Stomach smooth muscle (tissue), 2 donors: Measurements from ENCODE around the gene ADARB2.

Experiments used
- H3K27ac ChIP-seq: one replicate; pipeline ENCODE4 v1.7.0; 2013; ENCODE audit warnings: mild to moderate bottlenecking, low read length, inconsistent platforms
- H3K27me3 ChIP-seq, 2 donors: one replicate each; pipeline ENCODE4 v1.7.0; 2013; ENCODE audit warnings: low read length in 2 of 2; ENCODE audit not compliant: insufficient read depth in 2 of 2, control insufficient read depth in 1 of 2
- H3K36me3 ChIP-seq, 2 donors: one replicate each; pipeline ENCODE4 v1.7.0; 2013; ENCODE audit warnings: low read length in 2 of 2; ENCODE audit not compliant: control insufficient read depth in 2 of 2, insufficient read depth in 2 of 2
- H3K4me1 ChIP-seq: one replicate; pipeline ENCODE4 v1.7.0; 2013; ENCODE audit warnings: low read length; ENCODE audit not compliant: control insufficient read depth, insufficient read depth
- H3K4me3 ChIP-seq, 2 donors: one replicate each; pipeline ENCODE4 v1.7.0; 2013; ENCODE audit warnings: low read length in 2 of 2
- H3K9ac ChIP-seq, 2 donors: one replicate each; pipeline ENCODE4 v1.7.0; 2013; ENCODE audit warnings: low read length in 2 of 2, mild to moderate bottlenecking in 1 of 2
- H3K9me3 ChIP-seq, 2 donors: one replicate each; pipeline ENCODE4 v1.7.0; 2013; ENCODE audit warnings: low read length in 2 of 2; ENCODE audit not compliant: control insufficient read depth in 2 of 2
- donor health status: healthy.
- donor health status: Pancreatic carcinoma.

Gene ADARB2

GRCh38 chr10:1605999-1606940 is 131.1 kb downstream of the ADARB2 start:
- no peaks in the 10 kb centered on the region for H3K36me3 ChIP-seq
- H3K9me3 ChIP-seq = no peaks in the 10 kb centered on the region
- peaks cover 13 to 20% of the 10 kb centered on the region in 2 donors for H3K27me3 ChIP-seq
- H3K4me3 ChIP-seq = no peak overlapping the region
- H3K4me1 ChIP-seq = no peaks in the 10 kb centered on the region
- no peak overlapping the region for H3K9ac ChIP-seq
- no peak overlapping the region for H3K27ac ChIP-seq

DNA sequence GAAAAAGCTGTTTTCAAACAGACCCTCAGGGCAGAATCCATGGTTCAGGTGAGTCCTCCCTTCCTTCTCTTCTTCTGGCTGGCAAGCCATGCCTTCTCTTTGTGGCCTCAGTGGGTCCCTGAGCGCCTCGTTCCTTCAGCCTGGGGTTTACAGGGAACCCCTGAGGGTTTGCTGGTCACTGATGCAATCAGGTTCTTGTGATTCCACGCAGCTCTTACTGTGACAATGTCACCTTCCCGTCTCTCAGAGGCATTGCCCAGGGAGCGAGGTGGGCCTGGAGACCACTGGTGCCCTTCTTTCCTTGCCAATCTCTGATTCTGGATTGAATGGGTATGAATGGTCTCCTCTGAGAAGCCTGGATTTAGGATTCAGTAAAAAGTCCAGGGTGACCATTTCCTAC is 132.2 kb downstream of the ADARB2 start:
- no peaks in the 10 kb centered on the region for H3K36me3 ChIP-seq
- no peaks in the 10 kb centered on the region for H3K9me3 ChIP-seq
- no peak overlapping the region for H3K27ac ChIP-seq
- no peak overlapping the region for H3K9ac ChIP-seq
- H3K4me3 ChIP-seq = no peak overlapping the region
- no peaks in the 10 kb centered on the region for H3K4me1 ChIP-seq
- H3K27me3 ChIP-seq = peaks cover 9 to 16% of the 10 kb centered on the region in 2 donors

- Histone ChIP-seq H3K4me1 (no peaks in the 10 kb centered on the region), H3K4me3 (no peak overlapping the region), H3K9ac (no peak overlapping the region), H3K9me3 (no peaks in the 10 kb centered on the region), H3K27ac (no peak overlapping the region), H3K27me3 (peaks cover 6 to 12% of the 10 kb centered on the region in 2 donors), H3K36me3 (no peaks in the 10 kb centered on the region)
Observed at GRCh38 chr10:1604246-1604645, 133.1 kb downstream of the ADARB2 start.

- no peak overlapping the region for H3K4me3 ChIP-seq
- no peak overlapping the region for H3K9ac ChIP-seq
- no peak overlapping the region for H3K27ac ChIP-seq
- no peaks in the 10 kb centered on the region for H3K4me1 ChIP-seq
- H3K27me3 ChIP-seq = peaks cover 4 to 9% of the 10 kb centered on the region in 2 donors
- H3K36me3 ChIP-seq = no peaks in the 10 kb centered on the region
- no peaks in the 10 kb centered on the region for H3K9me3 ChIP-seq
Observed at GRCh38 chr10:1603181-1603580, 134.1 kb downstream of the ADARB2 start.

- peaks cover 0 to 9% of the 10 kb centered on the region in 2 donors for H3K27me3 ChIP-seq
- H3K27ac ChIP-seq = no peak overlapping the region
- no peak overlapping the region for H3K4me3 ChIP-seq
- H3K4me1 ChIP-seq = no peaks in the 10 kb centered on the region
- H3K9ac ChIP-seq = no peak overlapping the region
- H3K36me3 ChIP-seq = no peaks in the 10 kb centered on the region
- H3K9me3 ChIP-seq = no peaks in the 10 kb centered on the region
Observed at GRCh38 chr10:1602037-1602484, 135.3 kb downstream of the ADARB2 start.

DNA sequence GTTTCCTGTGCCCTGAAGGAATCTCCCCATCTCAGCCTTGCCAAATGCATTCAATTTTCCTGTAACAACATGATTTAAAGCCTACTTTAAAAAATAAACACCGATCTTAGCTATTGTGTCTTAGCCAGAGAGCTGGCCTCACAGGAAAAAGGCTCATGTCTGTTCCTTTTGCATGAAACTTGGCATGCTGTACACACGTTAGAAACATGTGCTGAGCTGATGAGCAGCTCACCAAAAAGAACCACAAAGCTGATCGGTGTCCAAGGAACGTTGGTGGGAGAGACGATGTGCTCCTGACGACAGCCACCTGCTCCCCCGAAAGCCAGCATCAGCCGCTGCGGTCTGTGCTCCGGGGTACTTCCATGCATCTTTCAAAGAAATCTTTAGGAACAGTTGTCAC is 135.9 kb downstream of the ADARB2 start:
- peaks cover 0 to 9% of the 10 kb centered on the region in 2 donors for H3K27me3 ChIP-seq
- H3K9ac ChIP-seq = no peak overlapping the region
- no peaks in the 10 kb centered on the region for H3K36me3 ChIP-seq
- H3K4me3 ChIP-seq = no peak overlapping the region
- no peaks in the 10 kb centered on the region for H3K9me3 ChIP-seq
- H3K4me1 ChIP-seq = no peaks in the 10 kb centered on the region
- no peak overlapping the region for H3K27ac ChIP-seq

DNA sequence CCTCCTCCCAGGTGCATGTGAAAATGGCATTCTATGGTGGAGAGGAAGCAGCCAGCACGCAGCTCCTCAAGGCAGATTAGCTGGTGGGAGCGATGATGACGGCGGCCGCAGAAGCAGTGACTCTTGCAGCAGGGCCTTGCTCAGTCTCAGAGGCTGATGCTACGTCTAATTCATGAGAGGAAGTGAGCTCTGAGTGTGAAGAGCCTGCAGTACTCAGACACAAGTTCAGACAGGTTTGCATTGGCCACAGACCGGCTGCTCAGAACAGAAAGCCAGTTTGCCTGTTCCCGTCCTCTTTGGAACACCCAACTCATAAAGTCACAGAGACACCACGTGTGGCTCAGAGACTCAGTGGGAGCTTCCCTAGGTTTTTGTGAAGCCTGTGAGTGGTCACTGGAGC is 136.5 kb downstream of the ADARB2 start:
- Histone ChIP-seq H3K36me3 (no peaks in the 10 kb centered on the region), H3K27ac (no peak overlapping the region), H3K4me1 (no peaks in the 10 kb centered on the region), H3K9me3 (no peaks in the 10 kb centered on the region), H3K4me3 (no peak overlapping the region), H3K27me3 (peaks cover 0 to 9% of the 10 kb centered on the region in 2 donors), H3K9ac (no peak overlapping the region)

- Histone ChIP-seq H3K36me3 (no peaks in the 10 kb centered on the region), H3K27me3 (peaks cover 0 to 9% of the 10 kb centered on the region in 2 donors), H3K27ac (no peak overlapping the region), H3K4me3 (no peak overlapping the region), H3K9me3 (no peaks in the 10 kb centered on the region), H3K4me1 (no peaks in the 10 kb centered on the region), H3K9ac (no peak overlapping the region)
Observed at GRCh38 chr10:1598393-1599153, 138.8 kb downstream of the ADARB2 start.

DNA sequence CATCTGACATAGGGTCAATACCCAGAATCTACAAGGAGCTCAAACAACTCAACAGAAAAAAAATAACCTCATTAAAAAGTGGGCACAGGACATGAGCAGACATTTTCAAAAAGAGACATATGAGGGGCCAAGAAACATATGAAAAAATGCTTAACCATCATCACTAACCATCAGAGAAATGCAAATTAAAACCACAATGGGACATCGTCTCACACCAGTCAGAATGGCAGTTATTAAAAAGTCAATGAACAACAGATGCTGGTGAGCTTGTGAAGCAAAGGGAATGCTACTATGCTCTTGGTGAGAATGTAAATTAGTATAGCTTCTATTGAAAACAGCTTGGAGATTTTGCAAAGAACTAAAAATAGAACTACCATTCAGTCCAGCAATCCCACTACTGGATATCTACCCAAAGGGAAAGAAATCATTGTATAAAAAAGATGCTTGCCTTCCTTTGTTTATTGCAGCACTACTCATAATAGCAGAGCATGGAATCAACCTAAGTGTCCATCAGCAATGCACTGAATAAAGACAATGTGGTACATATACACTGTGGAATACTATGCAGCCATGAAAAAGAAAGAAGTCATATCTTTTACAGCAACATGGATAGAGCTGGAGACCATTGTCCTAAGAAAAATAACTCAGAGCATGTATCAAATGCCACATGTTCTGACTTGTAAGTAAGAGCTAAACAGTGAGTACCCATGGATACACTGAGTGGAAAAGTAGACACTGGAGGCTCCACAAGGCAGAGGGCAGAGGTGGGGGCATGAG is 139.8 kb downstream of the ADARB2 start:
- no peaks in the 10 kb centered on the region for H3K9me3 ChIP-seq
- H3K4me3 ChIP-seq = no peak overlapping the region
- H3K27ac ChIP-seq = no peak overlapping the region
- H3K36me3 ChIP-seq = no peaks in the 10 kb centered on the region
- no peak overlapping the region for H3K9ac ChIP-seq
- no peaks in the 10 kb centered on the region for H3K4me1 ChIP-seq
- peaks cover 0 to 7% of the 10 kb centered on the region in 2 donors for H3K27me3 ChIP-seq

DNA sequence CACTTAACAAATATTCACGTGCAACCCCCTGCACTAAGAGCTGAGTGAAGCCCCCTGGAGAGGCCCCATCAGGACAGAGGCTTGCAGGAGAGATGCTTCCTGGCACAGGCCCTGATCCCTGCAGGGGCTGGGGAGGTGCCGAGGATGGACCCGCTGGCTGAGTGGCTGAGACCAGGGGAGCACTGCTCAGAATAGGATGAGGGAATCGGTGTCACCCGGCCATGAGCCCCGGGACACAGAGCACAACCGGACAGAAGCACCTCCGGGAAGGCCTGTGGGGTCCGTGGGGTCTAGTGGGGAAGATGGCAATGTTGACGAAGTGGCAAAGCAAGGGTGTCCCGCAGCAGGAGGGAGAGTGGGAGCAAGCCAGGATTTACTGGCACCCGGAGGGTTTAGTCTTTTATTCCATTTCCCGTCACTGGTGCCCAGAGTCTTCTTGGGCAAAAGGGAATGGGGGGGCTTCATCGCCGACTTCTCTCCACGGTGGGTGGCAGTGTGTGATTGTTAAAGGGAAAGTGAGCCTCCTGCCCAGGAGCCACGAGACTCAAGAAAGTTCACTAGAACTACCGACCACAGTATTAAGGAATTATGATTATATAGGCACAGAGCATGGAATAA is 140.7 kb downstream of the ADARB2 start:
- H3K36me3 ChIP-seq = no peaks in the 10 kb centered on the region
- peaks cover 0 to 2% of the 10 kb centered on the region in 2 donors for H3K27me3 ChIP-seq
- H3K27ac ChIP-seq = no peak overlapping the region
- no peaks in the 10 kb centered on the region for H3K9me3 ChIP-seq
- no peaks in the 10 kb centered on the region for H3K4me1 ChIP-seq
- no peak overlapping the region for H3K4me3 ChIP-seq
- H3K9ac ChIP-seq = no peak overlapping the region
